ENCODE data around the gene RNPS1. TPM values are rescaled to one million over a fixed set of nuclear protein-coding genes. Genes with fewer than 3 reads are reported as not detected.
"Not testable (repeated sequence)": the region's sequence is repeated elsewhere in the genome, so short reads cannot be mapped to it uniquely, and the experiment has no call there.

RNPS1 gene
- total and polyA plus RNA-seq, 3 donors from 2014 or later, result 197 to 294 (median 261) TPM

DNA sequence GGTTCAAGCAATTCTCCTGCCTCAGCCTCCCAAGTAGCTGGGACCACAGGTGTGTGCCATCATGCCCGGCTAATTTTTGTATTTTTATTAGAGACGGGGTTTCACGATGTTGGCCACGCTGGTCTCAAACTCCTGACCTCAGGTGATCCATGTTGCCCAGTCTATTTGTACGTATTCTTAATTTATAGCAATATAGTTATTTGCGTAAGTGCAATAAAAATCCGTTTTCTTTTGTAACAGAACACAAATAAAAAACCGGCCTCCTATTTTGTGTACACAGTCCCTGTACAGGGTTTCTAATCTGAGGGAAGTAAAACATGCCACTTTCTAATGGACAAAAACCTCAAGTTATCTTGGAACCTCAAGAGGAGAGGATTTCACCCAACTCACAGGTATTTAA is 7.7 kb downstream of the RNPS1 start:
- TF ChIP-seq POLR2A (IDR thresholded peaks at IDR 0.05) (no peak), CTCF (IDR thresholded peaks at IDR 0.05) (no peak)
- no peak for DNase-seq
- Histone ChIP-seq H3K9me3 (no peaks in the 10 kb centered on the region), H3K36me3 (ENCODE audit: low read depth, missing control alignments) (no peaks in the 10 kb centered on the region), H3K4me1 (no peaks in the 10 kb centered on the region), H3K27ac (no peak overlapping the region), H3K4me3 (no peak overlapping the region), H3K27me3 (no peaks in the 10 kb centered on the region)
- intact Hi-C loops (cut with DNase I; ENCODE audit: low total_unique reads), result no loop called here
- 94 to 97% methylated on average over 8 of the region's 8 CpGs for WGBS, 2 donors

DNA sequence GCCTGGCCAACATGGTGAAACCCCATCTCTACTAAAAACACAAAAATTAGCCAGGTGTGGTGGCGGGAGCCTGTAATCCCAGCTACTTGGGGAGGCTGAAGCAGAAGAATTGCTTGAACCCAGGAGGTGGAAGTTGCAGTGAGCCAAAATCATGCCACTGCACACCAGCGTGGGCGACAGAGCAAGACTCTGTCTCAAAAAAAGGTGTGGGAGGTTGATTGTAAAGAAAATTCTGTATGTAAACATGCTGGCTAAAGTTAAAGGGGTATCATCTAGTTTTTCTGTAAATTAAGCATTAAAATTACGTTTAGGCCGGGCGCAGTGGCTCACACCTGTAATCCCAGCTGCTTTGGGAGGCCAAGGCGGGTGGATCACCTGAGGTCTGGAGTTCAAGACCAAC is 9.4 kb downstream of the RNPS1 start:
- H3K36me3 ChIP-seq (ENCODE audit: low read depth, missing control alignments); H3K4me3 ChIP-seq; H3K4me1 ChIP-seq; H3K27me3 ChIP-seq; H3K9me3 ChIP-seq; DNase-seq; H3K27ac ChIP-seq: not testable (repeated sequence)
- intact Hi-C loops (cut with DNase I; ENCODE audit: low total_unique reads), result loop anchor here (10.0 kb wide), 1 partner anchor 104 kb away; the partner anchor contains the start of gene TRAF7
- WGBS, 2 donors, result 92 to 95% methylated on average over 7 of the region's 7 CpGs

GRCh38 chr16:2257726-2258125 is 10.2 kb downstream of the RNPS1 start:
- no peaks in the 10 kb centered on the region for H3K36me3 ChIP-seq (ENCODE audit: low read depth, missing control alignments)
- intact Hi-C loops (cut with DNase I; ENCODE audit: low total_unique reads), result loop anchor here (10.0 kb wide), 1 partner anchor 103 kb away; the partner anchor contains the start of gene TRAF7

GRCh38 chr16:2256531-2257140 is 11.3 kb downstream of the RNPS1 start:
- H3K4me1 ChIP-seq, result peaks cover 8% of the 10 kb centered on the region
- TF ChIP-seq CTCF (IDR thresholded peaks at IDR 0.05) (no peak), POLR2A (IDR thresholded peaks at IDR 0.05) (no peak)
- no peaks in the 10 kb centered on the region for H3K36me3 ChIP-seq (ENCODE audit: low read depth, missing control alignments)
- H3K27ac ChIP-seq, result no peak overlapping the region
- no peaks in the 10 kb centered on the region for H3K27me3 ChIP-seq
- intact Hi-C loops (cut with DNase I; ENCODE audit: low total_unique reads), result loop anchor here (10.0 kb wide), 1 partner anchor 102 kb away; the partner anchor contains the start of gene TRAF7
- no peaks in the 10 kb centered on the region for H3K9me3 ChIP-seq
- DNase-seq, result no peak
- WGBS, 2 donors, result 78 to 86% methylated on average over 12 of the region's 12 CpGs
- no peak overlapping the region for H3K4me3 ChIP-seq

More at GRCh38 chr16:2257726-2258125, 10.2 kb downstream of the RNPS1 start:
- TF ChIP-seq CTCF (IDR thresholded peaks at IDR 0.05) (no peak), POLR2A (IDR thresholded peaks at IDR 0.05) (no peak)
- H3K4me1 ChIP-seq, result no peaks in the 10 kb centered on the region
- H3K27me3 ChIP-seq, result no peaks in the 10 kb centered on the region
- no peak for DNase-seq
- 85 to 90% methylated on average over 6 of the region's 6 CpGs for WGBS, 2 donors
- no peak overlapping the region for H3K27ac ChIP-seq
- H3K9me3 ChIP-seq, result no peaks in the 10 kb centered on the region
- H3K4me3 ChIP-seq, result no peak overlapping the region

DNA sequence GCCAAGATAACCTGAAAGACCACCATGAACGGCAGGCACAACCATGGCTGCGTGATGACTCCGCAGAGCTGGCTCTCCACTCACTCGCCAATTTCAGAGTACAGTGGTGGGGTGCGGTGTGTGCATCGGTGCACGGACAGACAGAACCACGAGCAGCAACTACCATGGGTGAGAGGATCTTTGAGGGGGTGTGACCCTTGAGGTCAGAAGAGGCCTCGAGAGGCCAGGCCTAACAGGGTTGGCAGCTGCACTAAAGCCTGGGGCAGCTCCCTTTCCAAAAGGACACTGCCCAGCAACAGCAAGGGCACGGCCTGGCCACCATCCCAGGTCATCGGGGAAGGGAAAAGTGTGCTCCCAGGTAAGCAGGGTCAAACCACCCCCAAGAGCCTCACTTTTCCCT is 14.6 kb downstream of the RNPS1 start:
- Histone ChIP-seq H3K9me3 (no peaks in the 10 kb centered on the region), H3K4me1 (peaks cover 14% of the 10 kb centered on the region), H3K27ac (no peak overlapping the region), H3K27me3 (no peaks in the 10 kb centered on the region), H3K36me3 (ENCODE audit: low read depth, missing control alignments) (no peaks in the 10 kb centered on the region), H3K4me3 (no peak overlapping the region)
- 80 to 86% methylated on average over 8 to 11 of the region's 11 CpGs for WGBS, 2 donors
- intact Hi-C loops (cut with DNase I; ENCODE audit: low total_unique reads), result loop anchor here (10.0 kb wide), 1 partner anchor 98 kb away; the partner anchor contains the start of gene TRAF7
- TF ChIP-seq POLR2A (IDR thresholded peaks at IDR 0.05) (no peak), CTCF (IDR thresholded peaks at IDR 0.05) (no peak)
- no peak for DNase-seq

All from testis (tissue), 3 donors.